CD4-positive, alpha-beta T cell (primary cell): ENCODE results near the gene COL17A1. TPM values are rescaled to one million over a fixed set of nuclear protein-coding genes. Genes with fewer than 3 reads are reported as not detected.

Experiments used
- ATAC-seq: fragments of 200-7000 bp; cut with Tn5 transposase; one replicate; pipeline ENCODE4 v1.10.0; 2022; ENCODE audit warnings: mild to moderate bottlenecking; ENCODE audit not compliant: poor library complexity
- CTCF ChIA-PET: fragments of 350-600 bp; sonication (Branson Sonifier 250); formaldehyde crosslinking; loops from one replicate; lab custom pipeline; 2021; ENCODE audit warnings: antibody characterized with exemption, inconsistent platforms; lab: Charles Lee
- POLR2A ChIA-PET: fragments of 350-600 bp; sonication (Branson Sonifier 250); formaldehyde crosslinking; loops from one replicate; lab custom pipeline; 2021; ENCODE audit warnings: antibody characterized with exemption, inconsistent platforms; lab: Charles Lee
- DNase-seq, 14 experiments: peaks; one replicate each; pipeline ENCODE4 v3.0.0-alpha.2; 2013 to 2020; ENCODE audit warnings: mixed read lengths in 2 of 14
- H3K27ac ChIP-seq, 2 donors: one replicate each; pipeline versions ENCODE4 v1.5.1 to v1.7.0; 2013; ENCODE audit warnings: low read length in 2 of 2, low read depth in 1 of 2, mild to moderate bottlenecking in 1 of 2
- H3K27me3 ChIP-seq, 2 experiments: 1 replicate in 1 of 2; 2 replicates in 1 of 2; pipeline versions ENCODE4 v1.6.1 to v1.7.0; 2013; ENCODE audit warnings: low read length in 2 of 2, control low read depth in 1 of 2, mild to moderate bottlenecking in 1 of 2, moderate library complexity in 1 of 2; ENCODE audit not compliant: insufficient read depth in 2 of 2, control insufficient read depth in 1 of 2
- H3K36me3 ChIP-seq: one replicate; pipeline ENCODE4 v1.6.1; 2013; ENCODE audit warnings: low read length, control low read depth; ENCODE audit not compliant: insufficient read depth
- H3K4me1 ChIP-seq: one replicate; pipeline ENCODE4 v1.6.1; 2013; ENCODE audit warnings: low read length, control low read depth; ENCODE audit not compliant: insufficient read depth
- H3K4me3 ChIP-seq: one replicate; pipeline ENCODE4 v1.5.1; 2013; ENCODE audit warnings: mild to moderate bottlenecking, low read length, moderate library complexity
- H3K9me3 ChIP-seq, 2 experiments: 1 replicate in 1 of 2; 2 replicates in 1 of 2; pipeline versions ENCODE4 v1.6.1 to v1.7.0; 2013; ENCODE audit warnings: low read length in 2 of 2, mild to moderate bottlenecking in 2 of 2, control low read depth in 1 of 2, moderate library complexity in 1 of 2; ENCODE audit not compliant: control insufficient read depth in 1 of 2, insufficient read depth in 1 of 2
- H3K27ac Mint-ChIP-seq: one replicate; pipeline ENCODE4 v1.8.0; 2020; ENCODE audit warnings: mixed read lengths
- H3K27me3 Mint-ChIP-seq: one replicate; pipeline ENCODE4 v1.8.0; 2021; ENCODE audit warnings: mixed read lengths
- H3K36me3 Mint-ChIP-seq: one replicate; pipeline ENCODE4 v1.8.0; 2021; ENCODE audit warnings: low read depth, mixed read lengths
- H3K4me1 Mint-ChIP-seq: one replicate; pipeline ENCODE4 v1.8.0; 2021; ENCODE audit warnings: low read depth, mixed read lengths
- H3K4me3 Mint-ChIP-seq: one replicate; pipeline ENCODE4 v1.8.0; 2020; ENCODE audit warnings: mild to moderate bottlenecking, mixed read lengths
- H3K9me3 Mint-ChIP-seq: one replicate; pipeline ENCODE4 v1.8.0; 2020; ENCODE audit warnings: mixed read lengths
- intact Hi-C, 2 experiments: fragments of 100-400 bp; cut with DNase I in 1 of 2; cut with micrococcal nuclease in 1 of 2; formaldehyde crosslinking; loops; one replicate each; pipeline versions ENCODE4 v1.15.1 to v1.9.0; 2023 to 2025; cut with DNase I, micrococcal nuclease
- total RNA-seq, 174 experiments: library from RNA in 2 of 174; stranded (reverse) in 2 of 174; gene quantifications; one replicate each; pipeline ENCODE4 v1.2.3 and lab custom pipeline; 2021 to 2026
- TF ChIP-seq, protein P1 (sequence below): fragments of 200-600 bp; IDR thresholded peaks from one replicate; pipeline ENCODE4 v1.8.0; 2022; ENCODE audit warnings: antibody characterized with exemption, mild to moderate bottlenecking

The COL17A1 gene
- total RNA-seq, 2 experiments from 2014 or later = not detected

DNA sequence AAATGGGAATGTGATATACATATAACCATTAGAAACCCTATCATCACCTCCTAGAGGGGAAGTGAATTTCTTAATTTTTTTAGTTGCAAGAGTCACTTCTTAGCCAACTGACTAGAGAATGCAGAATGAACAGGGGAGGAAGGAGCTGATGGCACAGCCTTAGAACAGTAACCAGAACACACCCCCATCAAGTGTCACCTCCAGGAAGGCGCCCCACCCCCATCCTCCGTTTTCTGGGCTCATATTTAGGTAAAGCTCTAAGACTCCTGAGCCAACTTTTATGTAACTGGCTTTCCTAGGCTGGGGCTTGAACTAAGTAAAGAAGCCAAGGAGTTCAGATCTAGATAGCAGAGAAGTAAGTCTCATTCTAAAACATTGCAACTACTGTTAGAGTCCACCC lies 54.0 kb downstream of the COL17A1 start:
- POLR2A ChIA-PET = no interaction called here
- H3K4me1 Mint-ChIP-seq = peaks cover 5% of the 10 kb centered on the region
- Histone ChIP-seq H3K4me1 (no peaks in the 10 kb centered on the region), H3K36me3 (peaks cover 24% of the 10 kb centered on the region), H3K9me3 (no peaks in the 10 kb centered on the region), H3K27me3 (no peaks in the 10 kb centered on the region), H3K27ac (no peak overlapping the region), H3K4me3 (no peak overlapping the region)
- no peaks in the 10 kb centered on the region for H3K27me3 Mint-ChIP-seq
- DNase-seq (no peak), ATAC-seq (no peak)
- peaks cover 44% of the 10 kb centered on the region for H3K36me3 Mint-ChIP-seq
- H3K4me3 Mint-ChIP-seq = no peak overlapping the region
- TF ChIP-seq, protein P1, sequence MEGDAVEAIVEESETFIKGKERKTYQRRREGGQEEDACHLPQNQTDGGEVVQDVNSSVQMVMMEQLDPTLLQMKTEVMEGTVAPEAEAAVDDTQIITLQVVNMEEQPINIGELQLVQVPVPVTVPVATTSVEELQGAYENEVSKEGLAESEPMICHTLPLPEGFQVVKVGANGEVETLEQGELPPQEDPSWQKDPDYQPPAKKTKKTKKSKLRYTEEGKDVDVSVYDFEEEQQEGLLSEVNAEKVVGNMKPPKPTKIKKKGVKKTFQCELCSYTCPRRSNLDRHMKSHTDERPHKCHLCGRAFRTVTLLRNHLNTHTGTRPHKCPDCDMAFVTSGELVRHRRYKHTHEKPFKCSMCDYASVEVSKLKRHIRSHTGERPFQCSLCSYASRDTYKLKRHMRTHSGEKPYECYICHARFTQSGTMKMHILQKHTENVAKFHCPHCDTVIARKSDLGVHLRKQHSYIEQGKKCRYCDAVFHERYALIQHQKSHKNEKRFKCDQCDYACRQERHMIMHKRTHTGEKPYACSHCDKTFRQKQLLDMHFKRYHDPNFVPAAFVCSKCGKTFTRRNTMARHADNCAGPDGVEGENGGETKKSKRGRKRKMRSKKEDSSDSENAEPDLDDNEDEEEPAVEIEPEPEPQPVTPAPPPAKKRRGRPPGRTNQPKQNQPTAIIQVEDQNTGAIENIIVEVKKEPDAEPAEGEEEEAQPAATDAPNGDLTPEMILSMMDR = no peak
- H3K27ac Mint-ChIP-seq = peak overlapping the region; percentile 2
- CTCF ChIA-PET = interaction anchor here (1.1 kb wide), 1 partner anchor 107 kb away, joined by 3 read pairs; no protein-coding TSS in a partner anchor
- intact Hi-C loops = no loop called here
- H3K9me3 Mint-ChIP-seq = no peaks in the 10 kb centered on the region

DNA sequence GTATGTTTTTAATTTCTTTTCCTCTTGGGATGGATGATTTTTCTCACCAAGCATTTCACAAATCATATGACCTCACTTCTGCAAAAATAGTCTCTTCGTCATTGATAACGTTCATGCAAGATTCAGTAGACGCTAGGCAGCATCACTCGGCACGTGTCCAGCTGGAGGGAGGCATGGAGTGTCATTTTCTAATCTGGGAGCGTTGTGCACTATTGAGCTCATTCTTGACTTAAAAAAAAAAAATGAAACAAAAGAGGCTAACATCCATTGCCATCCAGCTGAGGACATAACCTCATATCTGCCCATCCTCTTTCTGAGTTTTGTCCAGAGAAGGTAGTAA lies 56.2 kb downstream of the COL17A1 start:
- H3K27ac ChIP-seq = no peak overlapping the region
- TF ChIP-seq, protein P1 = no peak
- no peaks in the 10 kb centered on the region for H3K4me1 ChIP-seq
- Mint-ChIP-seq H3K4me3 (no peak overlapping the region), H3K4me1 (peaks cover 5% of the 10 kb centered on the region), H3K27me3 (no peaks in the 10 kb centered on the region), H3K36me3 (peaks cover 63% of the 10 kb centered on the region), H3K9me3 (no peaks in the 10 kb centered on the region), H3K27ac (no peak overlapping the region)
- POLR2A ChIA-PET = interaction anchor here (0.6 to 1.4 kb wide), 2 partner anchors 43 to 141 kb away, joined by 3 read pairs; no protein-coding TSS in a partner anchor
- H3K27me3 ChIP-seq = no peaks in the 10 kb centered on the region
- H3K36me3 ChIP-seq = peaks cover 41% of the 10 kb centered on the region
- no peak overlapping the region for H3K4me3 ChIP-seq
- ATAC-seq = no peak
- intact Hi-C loops = loop anchor here in 1 of 2 experiments (5.0 to 10.0 kb wide), 2 partner anchors 145 to 178 kb away; no protein-coding TSS in a partner anchor
- no peak for DNase-seq
- CTCF ChIA-PET = no interaction called here
- no peaks in the 10 kb centered on the region for H3K9me3 ChIP-seq

DNA sequence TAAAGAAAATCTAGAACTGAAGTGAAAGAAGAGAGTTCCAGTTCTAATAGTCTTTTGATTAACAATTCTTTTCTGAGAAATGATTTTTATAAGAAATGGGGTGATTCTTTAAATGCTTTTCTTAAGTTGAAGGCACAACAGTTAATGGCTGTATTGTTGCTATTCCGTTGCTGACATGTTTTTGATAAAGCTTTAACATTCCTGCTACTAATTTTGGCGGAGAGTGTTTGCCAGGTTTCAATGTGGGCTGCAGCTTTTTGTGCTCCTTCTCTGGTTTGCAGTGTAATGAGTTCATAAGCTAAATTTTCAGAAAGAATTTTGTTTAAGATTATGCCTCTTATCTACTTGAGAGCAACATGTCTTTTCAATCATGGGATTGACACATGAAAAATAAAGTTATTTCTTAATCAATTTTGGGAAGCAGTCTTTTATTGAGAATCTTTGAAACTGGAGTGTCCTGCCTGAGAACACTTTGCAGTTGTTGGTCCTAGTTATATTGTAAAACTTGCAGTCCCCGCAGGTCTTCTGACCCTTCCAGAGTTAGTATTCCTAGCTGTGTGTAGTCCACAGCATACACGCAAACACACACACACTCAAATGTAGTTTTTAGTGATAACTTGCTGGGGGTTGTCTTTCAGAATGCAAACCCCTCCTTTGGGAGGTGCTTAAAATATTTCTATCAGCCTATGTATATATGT lies 56.7 kb downstream of the COL17A1 start:
- POLR2A ChIA-PET = interaction anchor here (1.1 to 1.4 kb wide), 2 partner anchors 118 to 141 kb away, joined by 3 to 5 read pairs; no protein-coding TSS in a partner anchor
- DNase-seq (no peak), ATAC-seq (no peak)
- H3K36me3 ChIP-seq = peaks cover 46% of the 10 kb centered on the region
- H3K27me3 Mint-ChIP-seq = no peaks in the 10 kb centered on the region
- H3K4me1 Mint-ChIP-seq = peaks cover 5% of the 10 kb centered on the region
- H3K4me3 Mint-ChIP-seq = no peak overlapping the region
- H3K27ac ChIP-seq = no peak overlapping the region
- TF ChIP-seq, protein P1 = no peak
- H3K9me3 Mint-ChIP-seq = no peaks in the 10 kb centered on the region
- CTCF ChIA-PET = interaction anchor here (1.0 to 1.5 kb wide), 6 partner anchors 21 to 141 kb away, joined by 3 to 6 read pairs (median 3); partner anchors contain the start of gene SFR1
- H3K4me3 ChIP-seq = no peak overlapping the region
- H3K27me3 ChIP-seq = no peaks in the 10 kb centered on the region
- intact Hi-C loops = loop anchor here in 1 of 2 experiments (1.0 to 10.0 kb wide), 3 partner anchors 94 to 178 kb away; no protein-coding TSS in a partner anchor
- no peaks in the 10 kb centered on the region for H3K9me3 ChIP-seq
- H3K36me3 Mint-ChIP-seq = peaks cover 68% of the 10 kb centered on the region
- peak overlapping the region; percentile 50 for H3K27ac Mint-ChIP-seq
- H3K4me1 ChIP-seq = no peaks in the 10 kb centered on the region
